Activated naive CD4-positive, alpha-beta T cell treated with anti-CD3 and anti-CD28 coated beads, Interleukin-2, amount 50 U/mL, for 16 hours (primary cell): ENCODE results near the gene SLC24A4.

Source experiments
- DNase-seq: peaks from one replicate; pipeline ENCODE4 v3.0.0-alpha.2; 2020

Gene SLC24A4

GRCh38 chr14:92323011-92323915 lies at the start of gene SLC24A4:
Gene SLC24A4 (plus strand): TSS chr14:92323165. CDS start chr14:92323831, 666 bp downstream.
- no peak for DNase-seq

GRCh38 chr14:92273166-92273565 lies 49.8 kb upstream of the SLC24A4 start:
- no peak for DNase-seq

- DNase-seq: no peak
Observed at GRCh38 chr14:92274055-92274454, 48.9 kb upstream of the SLC24A4 start.

- DNase-seq: no peak
Observed at GRCh38 chr14:92276074-92276473, 46.9 kb upstream of the SLC24A4 start.

DNA sequence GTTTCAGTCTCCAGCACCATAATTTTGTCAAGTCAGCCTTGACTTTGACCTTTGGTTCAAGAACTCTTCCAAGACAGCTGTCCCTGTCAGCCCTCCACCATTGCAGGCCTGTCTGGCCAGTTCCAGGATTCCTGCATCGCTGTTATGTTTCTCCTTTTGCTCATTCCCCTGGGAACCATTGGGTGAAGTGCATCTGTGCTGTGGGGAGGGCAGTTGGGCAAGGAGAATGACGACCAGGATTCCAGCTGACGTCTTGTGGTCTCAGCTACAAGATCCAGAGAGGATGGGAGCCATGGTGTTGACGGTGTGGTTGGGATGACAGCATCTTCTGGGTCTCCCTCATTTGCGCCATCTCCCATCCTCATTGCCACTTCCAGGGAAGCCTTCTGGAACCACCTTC lies 45.9 kb upstream of the SLC24A4 start:
- no peak for DNase-seq

- DNase-seq: no peak
Observed at GRCh38 chr14:92280554-92281262, 42.3 kb upstream of the SLC24A4 start.

- DNase-seq: no peak
Observed at GRCh38 chr14:92282669-92283068, 40.3 kb upstream of the SLC24A4 start.

GRCh38 chr14:92285311-92285710 lies 37.7 kb upstream of the SLC24A4 start:
- no peak for DNase-seq

DNA sequence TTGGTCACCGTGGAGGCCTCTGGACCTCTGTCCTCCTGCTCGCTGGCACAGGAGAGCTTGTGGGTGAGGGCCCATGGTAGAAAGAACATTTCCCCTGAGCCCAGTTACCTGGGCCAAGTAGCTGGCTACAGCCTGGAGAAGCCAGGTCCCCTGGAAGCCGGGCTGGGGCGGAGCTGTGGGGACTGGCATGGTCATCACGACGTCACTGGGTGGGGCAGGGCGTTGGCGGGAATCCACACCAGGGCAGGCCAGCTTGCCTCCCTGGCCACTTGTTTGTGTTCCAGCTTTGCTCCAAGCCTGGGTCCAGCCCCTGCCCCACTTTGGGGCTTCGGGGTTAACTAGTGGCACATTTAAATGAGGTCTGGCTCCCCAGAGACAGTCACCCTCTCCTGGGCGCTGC lies 35.0 kb upstream of the SLC24A4 start:
- DNase-seq: no peak

GRCh38 chr14:92288994-92289660 lies 33.8 kb upstream of the SLC24A4 start:
- DNase-seq: no peak

DNA sequence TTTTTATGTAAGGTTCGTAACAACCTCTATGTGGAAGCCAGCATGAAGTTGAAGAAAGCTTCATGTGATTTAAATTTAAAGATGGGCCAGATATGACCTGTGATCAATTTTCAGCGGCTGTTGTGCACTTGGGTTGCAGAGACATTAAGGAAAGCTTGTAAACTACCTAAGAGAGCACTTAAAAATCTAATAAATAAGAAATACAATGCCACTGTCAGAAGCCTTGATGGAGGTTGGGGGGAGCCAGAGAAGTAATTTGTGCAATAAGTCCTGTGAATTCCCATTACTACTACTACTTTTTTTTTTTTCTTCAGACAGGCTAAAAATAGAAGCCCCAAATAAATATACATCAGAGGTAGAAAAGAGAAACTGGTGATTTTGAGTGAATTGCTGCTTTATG lies 30.3 kb upstream of the SLC24A4 start:
- no peak for DNase-seq

- no peak for DNase-seq
Observed at GRCh38 chr14:92294506-92294905, 28.5 kb upstream of the SLC24A4 start.

DNA sequence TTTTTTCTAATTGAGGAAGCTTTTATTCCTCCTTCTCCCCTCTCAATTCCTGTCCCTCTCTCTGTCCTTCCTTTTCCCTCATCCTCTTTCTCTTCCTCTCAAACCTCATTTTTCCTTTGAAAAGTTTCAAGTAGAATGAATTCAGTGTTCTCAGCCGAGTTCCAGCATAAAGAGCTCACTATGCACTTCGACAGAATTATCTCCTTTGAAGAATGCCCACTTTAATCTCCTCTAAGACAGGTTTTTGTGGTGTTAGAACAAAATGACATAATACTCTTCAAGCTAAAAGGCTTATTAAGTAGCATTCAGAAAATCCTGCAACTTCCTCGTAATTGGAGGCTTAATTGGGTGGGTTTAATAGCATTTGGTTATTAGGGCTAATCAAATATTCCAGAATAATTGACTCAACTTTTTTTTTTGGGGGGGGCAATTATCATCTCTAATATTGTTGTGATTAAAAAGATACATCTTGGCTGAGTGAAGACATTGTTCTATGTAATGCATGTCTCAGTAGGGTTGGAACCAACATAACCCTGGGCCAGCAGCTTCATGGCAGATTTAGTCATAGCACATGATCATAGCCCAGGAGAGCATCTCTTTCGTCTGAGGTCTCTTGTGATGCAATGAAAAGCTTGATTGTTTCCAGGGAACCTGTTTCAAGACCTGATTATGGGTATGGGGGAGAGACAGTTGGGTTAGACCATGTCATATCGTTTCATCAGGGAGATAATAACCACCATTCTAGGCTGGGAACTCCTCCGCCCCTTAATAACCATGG lies 25.0 kb upstream of the SLC24A4 start:
- DNase-seq: no peak

DNA sequence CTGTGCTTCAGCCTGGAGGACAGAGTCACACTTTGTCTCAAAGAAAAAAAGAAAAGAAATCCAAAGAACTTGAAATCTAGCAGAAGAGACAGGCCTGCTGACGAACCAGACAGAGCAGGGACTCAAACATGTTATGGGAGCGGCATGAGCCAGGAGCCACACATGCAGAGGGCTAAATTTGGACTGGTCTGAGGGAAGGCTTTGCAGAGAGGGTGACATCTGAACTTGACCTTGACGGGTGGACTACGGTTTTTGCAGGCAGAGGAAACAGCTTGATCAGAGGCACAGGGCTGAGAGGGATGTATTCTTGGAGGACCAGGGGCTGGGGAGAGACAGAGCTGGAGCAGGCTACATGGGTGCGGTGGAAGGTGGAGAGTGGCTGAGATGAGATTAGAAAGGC lies 20.5 kb upstream of the SLC24A4 start:
- no peak for DNase-seq

GRCh38 chr14:92308716-92309115 lies 14.2 kb upstream of the SLC24A4 start:
- DNase-seq: no peak

- no peak for DNase-seq
Observed at GRCh38 chr14:92309968-92310530, 12.9 kb upstream of the SLC24A4 start.

- no peak for DNase-seq
Observed at GRCh38 chr14:92310776-92311375, 12.1 kb upstream of the SLC24A4 start.

DNA sequence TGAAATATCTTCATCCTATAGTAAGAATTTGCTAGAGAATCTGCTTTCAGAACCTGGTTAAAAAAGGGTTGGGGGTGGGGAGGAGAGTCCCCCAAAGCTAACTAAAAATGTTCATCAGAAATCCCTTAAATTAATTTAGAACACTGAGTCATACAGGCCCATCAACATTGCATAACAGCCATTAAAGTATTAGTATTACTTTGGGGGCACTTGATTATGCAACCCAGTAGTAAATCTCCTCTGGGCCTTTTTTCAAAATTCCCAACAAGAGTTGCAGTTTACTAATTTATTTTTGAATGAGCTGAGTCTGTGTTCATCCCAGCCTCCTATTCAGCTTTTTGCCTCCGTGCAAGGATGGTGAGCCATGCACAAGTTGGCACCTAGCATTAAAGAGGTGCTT lies 8.8 kb upstream of the SLC24A4 start:
- no peak for DNase-seq

DNA sequence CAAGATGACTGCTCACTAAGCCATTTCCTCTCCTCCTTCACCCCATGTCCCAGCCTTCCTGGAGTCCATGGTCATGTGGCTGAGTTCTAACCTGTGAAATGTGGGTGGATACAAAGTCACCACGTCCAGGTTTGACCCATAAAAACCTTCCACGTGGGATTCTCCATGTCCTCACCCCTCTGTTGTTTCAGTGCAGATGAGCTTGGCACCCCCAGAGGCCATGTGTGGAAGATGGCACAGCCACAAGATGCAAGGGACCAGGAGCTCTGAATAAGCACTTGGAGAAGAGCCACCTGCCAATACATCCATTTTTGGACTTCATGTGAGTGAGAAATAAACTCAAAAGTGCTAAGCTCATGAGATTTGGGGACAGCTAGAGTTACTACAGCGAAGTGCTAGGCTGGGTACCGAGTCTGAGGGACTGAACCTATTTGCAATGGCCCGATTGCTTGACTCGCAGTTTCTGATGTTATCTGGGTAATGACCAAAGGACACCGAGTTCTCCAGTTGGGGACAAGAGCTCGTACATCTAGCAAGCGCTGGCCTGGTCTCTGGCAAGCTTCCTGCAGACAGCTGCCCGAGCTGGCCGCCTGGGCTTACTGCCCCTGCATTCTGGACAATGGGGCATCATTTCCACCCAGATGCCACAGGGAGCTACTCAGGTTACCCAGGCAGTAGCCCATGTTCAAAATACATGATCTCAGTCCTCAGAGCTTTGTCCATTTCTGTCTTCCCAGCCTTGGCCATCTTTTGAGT lies 7.7 kb upstream of the SLC24A4 start:
- no peak for DNase-seq

- no peak for DNase-seq
Observed at GRCh38 chr14:92316176-92316575, 6.8 kb upstream of the SLC24A4 start.

DNA sequence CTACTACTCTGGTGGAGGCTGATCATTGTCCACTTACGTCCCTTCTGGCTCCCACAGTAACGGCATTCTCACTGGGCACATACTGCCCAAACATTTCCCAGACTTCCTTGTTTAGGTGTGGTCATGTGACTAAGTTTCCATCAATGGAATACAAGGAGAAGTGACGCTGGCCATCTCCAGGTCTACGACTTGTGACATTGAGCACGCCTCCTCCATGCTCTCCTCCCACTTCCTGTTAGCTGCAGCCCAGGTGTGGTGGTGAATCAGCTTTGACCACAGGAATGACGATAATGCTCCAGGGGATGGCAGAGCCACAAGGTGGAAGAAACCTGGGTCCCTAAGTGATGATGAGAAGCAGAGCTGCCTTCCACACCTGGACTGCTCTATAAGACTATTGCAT lies 6.0 kb upstream of the SLC24A4 start:
- DNase-seq: no peak
